Stimulated activated CD4-positive, alpha-beta T cell treated with anti-CD3 and anti-CD28 coated beads, Interleukin-1b, Interleukin-23, amount 100 ng/mL, for 48 hours (primary cell): Measurements from ENCODE around the gene RSPO4.

Source experiments
- DNase-seq: peaks from one replicate; pipeline ENCODE4 v3.0.0-alpha.2; 2020

The RSPO4 gene

DNA sequence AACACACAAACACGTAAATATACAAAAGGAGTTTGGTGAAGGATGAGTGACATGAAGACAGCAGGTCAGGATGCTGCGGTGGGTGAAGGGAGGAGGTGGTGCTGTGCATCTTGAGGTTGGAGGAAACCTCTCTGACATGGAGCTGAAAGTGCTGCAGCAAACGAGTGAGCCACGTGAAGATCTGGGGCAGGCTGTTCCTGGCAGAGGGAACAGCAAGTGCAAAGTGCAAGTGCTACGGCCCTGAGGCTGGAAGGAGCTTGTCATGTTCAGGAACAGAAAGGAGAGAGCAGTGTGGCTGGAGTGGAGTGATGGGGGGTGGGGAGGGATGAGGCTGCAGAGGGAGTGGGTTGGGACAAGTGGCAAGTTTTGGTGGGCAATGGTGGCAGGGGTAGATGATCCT is 61.2 kb downstream of the RSPO4 start:
- no peak for DNase-seq

DNA sequence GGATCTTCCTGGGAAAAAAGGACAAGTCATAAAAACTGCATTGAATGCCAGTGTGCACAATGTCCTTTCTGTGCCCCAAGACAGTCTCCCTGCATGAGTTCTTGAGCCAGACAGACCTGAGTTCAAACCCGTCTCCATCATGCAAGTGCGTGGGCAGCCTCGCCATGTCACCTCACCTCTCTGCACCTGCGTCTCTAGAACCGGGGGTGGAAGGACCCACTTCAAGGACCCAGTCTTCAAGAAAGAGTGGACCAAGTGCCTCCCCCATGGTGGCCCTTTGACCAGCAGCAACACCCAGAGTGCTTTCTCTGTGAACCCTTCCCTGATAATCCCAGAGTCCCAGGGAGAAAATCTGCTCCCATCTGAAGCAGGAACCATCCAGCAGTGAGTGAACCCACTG is 62.5 kb downstream of the RSPO4 start:
- DNase-seq = no peak

DNA sequence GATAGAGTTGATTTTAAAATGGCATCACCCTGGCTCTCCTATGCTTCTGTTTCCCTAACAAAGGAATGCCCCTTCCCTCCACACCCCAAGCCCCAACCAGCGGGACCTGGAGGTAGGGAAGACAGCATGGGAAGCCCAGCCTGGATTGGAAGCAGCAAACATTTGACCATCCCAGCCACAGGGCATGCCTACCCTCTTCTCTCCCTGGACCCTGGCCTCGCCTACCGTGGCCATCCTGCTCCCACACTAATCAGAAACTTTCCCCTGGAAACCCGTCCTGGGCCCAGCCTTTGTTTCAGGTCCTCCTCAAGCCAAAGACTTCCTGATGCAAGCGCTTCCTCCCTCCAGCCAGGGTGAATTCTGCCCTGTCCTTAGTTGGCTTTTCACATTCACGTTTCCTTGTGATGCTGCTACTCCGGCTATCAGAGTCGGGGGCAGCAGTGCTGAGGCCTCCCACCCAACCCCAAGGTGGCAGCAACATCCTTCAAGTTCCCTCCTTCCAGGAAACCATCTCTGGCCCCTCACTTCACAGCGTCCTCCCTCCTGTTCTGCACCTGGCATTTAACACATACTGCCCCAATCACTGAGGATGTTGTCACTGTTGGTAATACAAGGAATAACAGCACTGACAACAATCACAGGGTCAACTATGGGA is 67.8 kb downstream of the RSPO4 start:
- DNase-seq = no peak

DNA sequence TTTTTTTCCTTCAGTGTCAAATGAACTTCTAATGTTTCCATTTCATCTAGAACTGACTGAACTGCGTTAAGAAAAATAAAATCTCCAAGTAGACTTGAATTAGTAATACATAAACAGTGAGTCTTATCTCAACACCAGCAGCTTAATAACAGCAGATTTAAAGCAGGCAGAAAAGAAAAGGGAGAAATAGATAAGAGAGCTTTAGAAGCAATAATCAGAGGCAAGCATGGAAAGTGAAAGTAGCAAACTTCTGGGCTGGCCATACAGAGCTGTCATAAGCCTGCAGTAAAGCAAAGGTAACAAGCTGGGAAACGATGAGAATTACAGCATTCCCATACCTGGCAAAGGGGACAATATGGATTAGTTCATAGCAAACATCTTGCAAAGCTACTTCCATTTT is 69.1 kb downstream of the RSPO4 start:
- no peak for DNase-seq

DNA sequence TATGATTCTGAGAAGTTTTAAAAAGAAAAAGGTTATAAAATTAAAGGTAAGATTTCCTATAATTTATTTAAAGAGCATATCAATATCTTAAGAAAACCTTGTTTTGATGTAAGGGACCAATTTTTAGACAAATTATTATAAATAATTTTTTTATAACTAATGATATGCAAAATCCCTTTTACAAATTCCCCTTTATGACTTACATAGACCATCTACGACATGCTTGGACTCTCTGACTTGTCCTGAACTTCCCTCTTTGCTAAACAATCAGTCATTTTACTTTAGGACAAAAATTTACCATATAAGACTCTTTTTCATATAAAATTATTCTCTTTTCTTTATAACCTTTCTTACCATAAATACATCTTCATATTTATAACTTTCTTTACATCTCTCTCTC is 70.7 kb downstream of the RSPO4 start:
- DNase-seq = no peak

DNA sequence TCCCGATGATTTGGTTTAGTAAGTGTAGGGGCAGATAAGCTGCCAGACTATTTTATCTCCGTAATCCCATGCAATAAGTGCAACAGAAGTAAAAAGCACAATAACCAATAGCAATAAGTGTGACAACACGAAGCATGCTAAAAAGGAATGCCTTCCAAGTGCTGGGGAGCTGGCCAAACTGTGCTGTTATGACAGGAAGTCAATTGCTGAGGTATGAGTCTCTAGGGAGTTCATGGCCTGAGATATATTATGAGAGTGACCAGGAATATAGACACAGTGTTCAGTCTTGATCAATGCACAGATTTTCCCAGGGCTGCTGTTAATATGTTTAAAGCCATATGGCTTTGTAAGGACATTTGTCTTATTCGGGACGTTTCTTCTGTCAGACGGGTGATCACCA is 75.4 kb downstream of the RSPO4 start:
- DNase-seq = no peak

DNA sequence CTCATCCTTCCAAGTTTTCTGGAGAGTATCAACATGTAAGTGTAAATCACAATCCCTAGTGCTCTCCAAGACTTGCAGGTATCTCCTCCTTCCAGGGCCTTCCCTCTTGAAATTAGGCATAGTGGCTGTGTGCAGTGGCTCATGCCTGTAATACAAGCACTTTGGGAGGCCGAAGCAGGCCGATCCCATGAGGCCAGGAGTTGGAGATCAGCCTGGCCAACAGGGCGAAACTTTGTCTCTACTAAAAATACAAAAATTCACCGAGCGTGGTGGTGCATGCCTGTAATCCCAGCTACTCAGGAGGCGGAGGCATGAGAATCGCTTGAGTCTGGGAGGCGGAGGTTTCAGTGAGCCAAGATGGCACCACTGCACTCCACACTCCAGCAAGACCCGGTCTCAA is 76.6 kb downstream of the RSPO4 start:
- DNase-seq = no peak

DNA sequence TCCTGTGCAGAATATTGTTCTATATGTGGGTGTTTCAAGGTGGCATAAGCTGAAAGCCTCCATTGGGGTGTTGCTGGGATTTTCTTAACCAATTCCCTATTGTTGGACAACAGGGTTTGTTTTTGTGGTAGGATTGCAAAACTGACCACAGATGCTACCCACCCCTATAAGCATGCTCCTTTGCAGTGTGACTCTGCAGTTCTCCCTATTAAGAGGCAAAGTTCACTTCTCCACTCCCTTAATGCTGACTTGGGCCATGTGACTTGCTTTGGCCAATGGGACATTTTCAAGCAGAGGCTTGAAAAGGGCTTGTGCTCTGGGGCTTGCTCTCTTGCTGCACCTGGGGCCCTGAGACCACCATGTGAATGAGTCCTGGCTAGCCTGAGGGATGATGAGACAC is 77.5 kb downstream of the RSPO4 start:
- DNase-seq = no peak

DNA sequence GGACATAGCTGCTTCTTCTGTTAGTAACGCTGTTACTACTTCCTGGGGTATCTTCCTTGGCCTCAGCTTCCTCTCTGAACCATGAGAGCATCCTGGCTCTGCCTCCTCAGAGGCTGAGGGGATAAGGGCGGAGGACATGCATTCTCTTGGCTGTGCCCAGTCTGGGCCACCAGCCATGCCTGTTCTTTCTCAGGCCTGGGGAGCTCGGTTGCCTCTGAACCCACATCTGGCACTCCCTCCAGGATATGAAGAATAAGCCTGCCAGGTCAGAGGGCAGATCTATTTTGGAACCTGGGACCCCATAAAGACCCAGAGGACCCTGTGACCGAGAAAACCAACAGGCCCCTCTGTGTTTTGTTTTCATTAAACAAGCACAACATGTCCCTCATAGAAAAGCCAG is 79.3 kb downstream of the RSPO4 start:
- DNase-seq = no peak

DNA sequence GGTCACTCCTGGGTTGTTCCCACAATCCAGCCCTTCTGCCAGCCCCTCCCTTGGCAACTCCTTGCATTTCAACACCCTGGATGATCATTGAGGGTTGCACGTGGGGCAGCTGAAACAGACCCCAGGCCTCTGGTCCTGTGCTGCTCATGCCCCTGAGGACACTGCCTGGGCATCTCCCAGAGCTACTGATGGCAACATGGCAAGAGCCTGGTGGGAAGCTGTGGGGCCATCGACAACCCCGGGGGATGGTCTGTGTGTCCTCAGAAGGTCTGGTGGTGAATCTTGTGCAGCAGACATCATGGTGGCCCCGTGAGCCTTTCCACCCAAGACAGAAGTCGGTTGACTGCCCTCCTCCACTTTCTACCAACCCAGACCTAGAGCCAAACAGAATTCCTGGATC is 81.0 kb downstream of the RSPO4 start:
- DNase-seq = no peak

DNA sequence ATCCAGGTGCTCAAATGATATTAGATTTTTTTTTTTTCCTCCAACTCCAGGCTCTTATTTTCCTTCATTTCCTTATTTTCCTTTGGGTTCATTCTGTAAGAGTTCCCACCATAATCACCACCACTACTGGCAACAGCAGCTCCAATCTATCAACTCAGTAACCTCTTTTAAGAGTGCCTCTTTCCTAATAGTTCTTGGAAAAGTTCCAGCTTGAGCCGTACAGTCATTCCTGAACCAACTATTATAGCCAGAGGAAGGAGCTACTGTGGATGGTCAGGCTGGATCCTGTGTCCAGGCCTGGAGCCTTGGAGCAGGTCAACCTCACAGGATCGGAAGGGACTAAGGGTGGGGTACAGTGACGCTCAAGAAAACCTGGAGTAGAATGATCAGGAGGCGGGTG is 81.8 kb downstream of the RSPO4 start:
- no peak for DNase-seq

DNA sequence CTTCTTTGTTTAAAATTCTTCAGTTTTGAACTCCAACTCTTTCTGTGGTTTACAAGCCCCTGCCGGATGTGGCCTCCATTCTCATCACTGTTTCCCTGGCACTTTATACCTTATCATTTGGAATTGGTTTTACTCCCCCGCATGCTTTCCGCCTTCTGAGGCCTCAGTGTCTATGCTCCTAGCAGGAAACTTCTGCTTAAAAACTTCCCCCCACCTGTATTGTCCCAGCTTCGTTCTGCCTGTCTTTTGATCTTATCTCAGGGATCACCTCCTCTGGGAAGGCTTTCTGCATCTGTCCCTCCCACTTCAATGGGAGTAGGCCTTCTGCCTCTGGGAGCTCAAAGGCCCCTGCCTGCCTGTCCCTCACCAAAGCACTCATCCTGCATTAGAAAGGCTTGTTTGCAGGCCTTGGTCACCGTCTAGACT is 82.6 kb downstream of the RSPO4 start:
- DNase-seq = no peak

DNA sequence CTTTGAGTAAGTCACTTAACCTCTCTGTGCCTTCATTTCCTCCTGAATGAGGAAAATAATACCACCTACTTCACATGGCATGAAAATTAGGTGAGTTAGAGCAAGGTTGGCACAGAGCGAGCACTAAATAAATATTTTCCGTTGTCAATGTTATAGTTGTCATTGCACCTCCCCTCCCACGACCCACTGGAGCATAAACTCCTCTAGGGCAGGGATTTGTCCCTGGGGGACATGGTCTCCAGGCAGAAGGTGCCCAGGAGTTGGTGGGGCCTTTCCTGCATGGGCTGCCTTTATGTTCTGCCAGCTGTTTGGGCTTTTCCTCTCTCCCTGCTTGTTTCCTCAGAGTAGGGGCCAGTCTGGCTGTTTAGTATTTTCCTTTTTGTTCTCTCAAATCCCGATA is 84.7 kb downstream of the RSPO4 start:
- no peak for DNase-seq

DNA sequence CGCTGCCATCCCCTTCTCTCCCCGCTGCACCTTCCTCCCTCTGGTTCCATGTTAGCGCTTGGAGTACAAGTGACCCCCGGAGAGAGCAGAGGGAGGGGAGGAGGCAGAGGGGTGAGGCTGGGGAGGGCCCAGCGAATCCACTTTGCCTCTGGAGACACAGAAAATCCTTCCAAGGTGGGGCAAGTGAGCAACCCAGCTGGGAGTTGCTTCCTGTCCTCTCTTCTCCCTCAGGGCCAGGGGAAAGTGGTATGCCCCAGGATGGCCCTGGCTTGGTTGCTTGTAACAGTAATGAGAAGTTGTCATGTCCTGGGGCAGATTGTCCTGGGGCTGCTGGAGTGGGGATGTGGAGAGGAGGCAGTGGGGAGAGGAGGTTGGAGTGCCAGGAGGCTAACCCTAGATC is 85.3 kb downstream of the RSPO4 start:
- no peak for DNase-seq

DNA sequence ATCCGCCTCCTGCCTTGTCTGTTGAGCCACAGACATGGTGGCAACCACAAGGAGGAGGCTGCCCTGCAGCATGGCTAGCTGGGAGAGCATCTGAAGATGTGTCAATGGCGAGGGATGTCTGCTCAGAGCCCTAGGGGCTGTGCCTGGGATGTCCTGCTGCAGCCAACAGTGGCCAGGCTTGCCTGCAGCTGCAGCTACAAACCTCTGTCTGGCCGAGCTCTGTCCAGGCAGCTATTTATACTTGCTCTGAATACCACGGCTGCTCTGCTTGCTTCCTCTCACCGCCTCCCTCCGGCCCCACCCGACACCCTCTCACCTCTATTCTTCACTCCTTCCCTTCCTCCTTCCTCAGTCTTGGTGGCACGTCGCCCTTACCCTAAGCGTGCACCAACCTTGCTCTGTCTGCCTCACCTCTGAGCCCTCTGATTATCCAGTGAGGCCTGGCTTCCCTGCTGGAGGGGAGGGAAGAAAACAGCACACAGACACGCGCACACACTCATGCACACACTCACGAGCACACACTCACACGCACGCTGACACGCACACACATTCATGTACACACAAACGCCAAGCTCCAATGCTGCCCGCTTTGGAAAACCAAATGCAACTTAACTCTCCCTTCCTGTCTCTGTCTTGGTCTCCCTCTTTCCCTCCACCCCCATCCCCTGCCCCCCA is 85.8 kb downstream of the RSPO4 start, which contains the start of gene ANGPT4:
ANGPT4 (minus strand) TSS at position 210 of the 675 bp plus-strand sequence; CDS start at position 90, 120 bp downstream.
- no peak for DNase-seq

DNA sequence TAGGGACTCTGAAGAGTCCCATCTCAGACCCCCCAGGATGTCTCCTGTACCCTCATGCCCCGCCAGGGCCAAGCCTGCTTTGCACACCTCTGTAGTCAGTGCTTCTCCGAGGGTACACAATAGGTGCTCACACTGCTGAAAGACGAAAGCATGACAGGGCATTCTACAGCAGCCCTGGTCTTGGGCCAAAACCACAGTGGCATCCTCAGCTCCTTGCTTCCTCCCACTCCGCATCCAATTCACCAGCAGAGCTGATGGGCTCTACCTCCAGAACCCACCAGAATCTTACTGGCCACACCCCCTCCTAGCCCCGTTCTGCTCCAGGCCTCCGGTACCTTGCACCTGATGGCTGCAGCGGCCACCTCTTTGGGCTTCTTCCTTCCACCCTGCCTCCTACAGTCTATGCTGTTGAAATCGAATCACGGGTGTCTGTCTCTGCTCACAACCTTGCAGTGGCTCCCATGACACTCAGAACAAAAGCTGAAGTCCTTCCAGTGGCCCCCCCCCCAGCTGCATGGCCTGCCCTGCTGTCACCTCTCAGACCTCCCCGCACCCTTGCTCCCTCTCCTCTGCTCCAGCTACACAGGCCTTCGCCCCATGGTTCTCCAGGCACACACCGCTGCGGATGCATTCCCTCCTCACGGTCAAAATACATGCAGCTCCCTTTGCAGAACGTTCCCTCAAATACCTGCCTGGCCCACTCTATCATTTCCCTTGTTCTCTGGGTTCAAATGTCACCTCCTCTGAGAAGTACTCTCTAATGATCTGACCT is 87.2 kb downstream of the RSPO4 start:
- no peak for DNase-seq

DNA sequence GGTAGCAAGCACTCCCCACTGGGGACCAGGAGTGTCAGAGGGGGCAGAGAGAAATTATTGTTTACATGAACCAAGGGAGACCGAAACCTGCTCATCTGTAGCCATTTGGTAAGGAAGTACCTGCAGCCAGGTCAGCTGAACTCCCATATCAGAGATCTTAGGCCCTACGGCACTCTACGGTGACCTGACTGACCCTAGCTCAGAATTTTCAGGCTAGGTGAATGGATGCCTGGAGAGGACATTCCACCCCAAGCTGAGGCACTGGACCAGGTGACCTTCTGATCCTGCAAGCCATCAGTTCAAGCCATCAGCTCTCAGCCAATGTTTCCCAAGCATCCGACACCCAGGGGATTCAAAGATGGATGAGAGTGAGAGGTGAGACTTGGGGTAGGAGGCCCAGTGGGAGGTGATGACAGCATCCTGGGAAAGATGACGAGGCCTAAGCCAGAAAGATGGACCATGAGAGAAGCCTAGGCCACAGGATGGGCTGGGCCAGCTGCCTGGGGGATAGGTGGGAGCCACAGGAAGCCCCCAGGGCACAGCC is 88.7 kb downstream of the RSPO4 start:
- DNase-seq = no peak

DNA sequence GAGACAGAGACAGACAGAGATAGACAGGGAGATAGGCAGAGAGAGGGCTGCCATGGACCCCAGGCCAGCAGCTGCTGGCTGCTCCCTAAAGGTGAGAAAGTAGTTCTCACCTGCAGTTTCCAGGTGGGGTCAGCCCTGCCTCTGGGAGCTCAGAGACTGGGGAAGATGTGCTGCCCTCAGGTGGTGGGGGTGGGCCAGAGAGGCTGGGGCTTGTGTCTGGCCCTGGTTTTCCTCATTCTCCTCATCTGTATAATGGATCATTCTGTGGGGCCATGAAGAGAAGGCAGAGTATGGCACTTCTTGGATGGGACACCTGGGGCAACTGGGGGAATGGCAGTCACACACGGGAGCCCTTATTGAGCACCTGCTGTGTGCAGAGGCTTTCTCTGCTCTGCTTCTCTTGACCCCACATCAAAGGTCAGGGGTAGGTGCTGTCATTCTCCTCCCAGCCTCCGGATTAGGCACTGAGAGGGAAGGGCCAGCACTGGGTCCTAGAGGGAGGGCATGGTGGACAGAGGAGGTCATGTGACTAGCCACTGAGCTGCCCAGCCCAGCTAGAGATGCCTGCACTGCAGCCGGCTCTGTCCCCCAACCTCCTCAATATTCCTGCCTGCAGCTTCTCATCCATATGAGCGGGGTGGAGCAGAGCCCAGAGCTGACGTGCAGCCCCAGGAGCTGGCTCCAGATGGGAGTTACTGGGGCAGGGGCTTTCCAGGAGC is 90.1 kb downstream of the RSPO4 start:
- no peak for DNase-seq

DNA sequence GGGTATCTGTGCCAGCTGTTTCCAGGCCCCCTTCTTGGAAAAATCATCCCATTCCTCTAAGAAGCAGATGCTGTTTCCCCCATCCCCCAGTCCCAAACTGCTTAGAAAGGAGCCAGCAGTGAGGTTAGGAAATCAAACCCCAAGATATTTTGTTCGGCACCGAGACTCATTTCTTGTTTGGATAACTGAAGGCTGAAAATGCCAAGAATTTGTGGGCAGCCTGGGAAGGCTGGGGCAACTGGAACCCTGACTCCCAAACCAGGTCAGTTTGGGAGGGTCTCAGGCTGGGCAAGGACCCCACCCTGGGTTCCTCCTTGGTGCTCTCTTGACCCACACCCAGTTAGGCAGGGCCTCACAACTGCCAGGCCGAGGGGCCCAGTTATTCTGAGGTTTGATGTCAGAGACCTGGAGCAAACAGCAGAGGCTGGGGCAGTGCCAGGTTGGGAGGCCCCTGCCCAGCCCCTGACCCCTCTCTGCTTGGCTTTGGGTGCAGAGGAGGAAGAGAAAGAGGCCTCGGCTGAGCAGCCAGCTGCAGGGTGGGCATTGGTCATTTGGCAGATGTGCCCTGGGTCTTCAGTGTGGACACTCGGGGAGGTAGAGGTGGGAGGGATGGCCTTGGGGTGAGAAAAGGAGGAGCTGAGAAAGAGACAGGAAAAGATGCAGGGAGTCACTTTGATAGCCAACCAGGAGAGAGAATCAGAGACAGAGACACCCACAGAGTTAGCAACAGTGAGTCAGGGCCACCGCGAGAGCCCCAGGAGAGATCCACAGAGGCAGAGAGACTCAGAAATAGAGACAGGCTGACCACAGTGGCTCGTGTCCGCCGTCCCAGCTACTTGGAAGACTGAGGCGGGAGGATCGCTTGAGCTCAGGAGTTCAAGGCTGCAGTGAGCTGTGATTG is 91.0 kb downstream of the RSPO4 start:
- no peak for DNase-seq

DNA sequence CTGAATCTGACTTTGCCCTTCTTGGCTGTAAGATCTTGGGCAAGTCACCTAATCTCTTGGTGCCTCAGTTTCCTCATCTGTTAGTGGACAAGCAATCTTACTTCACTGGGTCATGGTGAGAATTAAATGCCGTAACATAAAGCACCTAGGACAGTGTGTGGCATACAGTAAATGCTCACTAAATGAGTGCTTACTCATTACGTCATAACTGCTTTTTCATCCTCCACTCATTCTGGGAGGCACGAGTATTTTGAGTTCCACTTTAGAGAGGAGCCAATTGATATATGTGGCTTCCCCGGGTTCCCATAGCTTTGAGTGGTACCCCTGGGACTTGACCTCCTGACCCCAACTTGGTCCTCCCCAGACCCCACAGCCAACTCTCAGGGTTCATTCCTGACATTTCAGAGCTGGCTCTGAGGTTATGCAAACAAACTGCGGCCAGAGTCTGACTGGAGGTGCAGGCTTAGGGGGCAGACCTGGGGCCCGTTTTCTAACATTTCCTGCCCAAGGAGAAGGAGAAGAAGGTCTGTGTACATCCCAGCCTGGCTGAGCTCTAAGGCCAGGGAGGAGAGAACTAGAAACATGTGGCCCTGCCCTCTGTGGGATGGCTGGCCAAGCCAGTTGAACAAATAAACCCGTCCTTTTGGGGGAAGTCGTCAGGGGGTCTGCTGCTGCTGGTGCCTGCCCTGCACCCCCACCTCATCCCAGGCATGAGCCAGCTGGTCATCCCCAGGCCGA is 91.8 kb downstream of the RSPO4 start:
- DNase-seq = no peak

DNA sequence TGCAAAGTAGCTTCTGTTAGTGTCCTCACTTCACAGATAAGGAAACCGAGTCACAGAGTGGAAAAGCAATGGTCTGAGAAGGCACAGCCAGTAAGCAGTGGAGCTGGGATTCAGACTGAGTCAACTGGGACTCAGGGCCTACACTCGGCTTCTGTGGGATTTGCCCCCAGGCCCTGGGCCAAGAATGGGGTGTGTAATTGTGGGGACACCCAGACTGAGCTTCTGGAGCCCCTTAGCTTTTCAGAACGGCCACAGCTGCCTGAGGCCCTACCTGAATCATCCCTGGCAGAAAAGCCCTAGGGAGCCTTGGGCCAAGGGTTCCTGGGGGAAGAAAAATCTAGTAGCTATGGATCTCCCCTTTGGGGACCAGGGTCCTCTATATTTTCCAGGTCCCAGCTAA is 92.5 kb downstream of the RSPO4 start:
- no peak for DNase-seq
